ENCODE data around the gene ZXDC.

GRCh38 chr3:126482503-126483255, 7.0 kb upstream of the ZXDC start:
- TF ChIP-seq, protein P1, sequence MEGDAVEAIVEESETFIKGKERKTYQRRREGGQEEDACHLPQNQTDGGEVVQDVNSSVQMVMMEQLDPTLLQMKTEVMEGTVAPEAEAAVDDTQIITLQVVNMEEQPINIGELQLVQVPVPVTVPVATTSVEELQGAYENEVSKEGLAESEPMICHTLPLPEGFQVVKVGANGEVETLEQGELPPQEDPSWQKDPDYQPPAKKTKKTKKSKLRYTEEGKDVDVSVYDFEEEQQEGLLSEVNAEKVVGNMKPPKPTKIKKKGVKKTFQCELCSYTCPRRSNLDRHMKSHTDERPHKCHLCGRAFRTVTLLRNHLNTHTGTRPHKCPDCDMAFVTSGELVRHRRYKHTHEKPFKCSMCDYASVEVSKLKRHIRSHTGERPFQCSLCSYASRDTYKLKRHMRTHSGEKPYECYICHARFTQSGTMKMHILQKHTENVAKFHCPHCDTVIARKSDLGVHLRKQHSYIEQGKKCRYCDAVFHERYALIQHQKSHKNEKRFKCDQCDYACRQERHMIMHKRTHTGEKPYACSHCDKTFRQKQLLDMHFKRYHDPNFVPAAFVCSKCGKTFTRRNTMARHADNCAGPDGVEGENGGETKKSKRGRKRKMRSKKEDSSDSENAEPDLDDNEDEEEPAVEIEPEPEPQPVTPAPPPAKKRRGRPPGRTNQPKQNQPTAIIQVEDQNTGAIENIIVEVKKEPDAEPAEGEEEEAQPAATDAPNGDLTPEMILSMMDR (conservative IDR thresholded peaks at IDR 0.05; ENCODE audit: low read length), result no peak
- no peak for TF ChIP-seq EZH2phosphoT487 (IDR thresholded peaks at IDR 0.05; ENCODE audit: borderline replicate concordance)

Data from Loucy (cell line).